Stimulated activated CD8-positive, alpha-beta memory T cell treated with anti-CD3 and anti-CD28 coated beads, Interleukin-12 subunit alpha, Interleukin-12 subunit beta, amount 100 ng/mL, for 4 hours (primary cell): ENCODE data around the gene BPIFA2.
"Not testable (repeated sequence)": the region's sequence is repeated elsewhere in the genome, so short reads cannot be mapped to it uniquely, and the experiment has no call there.

ENCODE experiments used
- DNase-seq: peaks from one replicate; pipeline ENCODE4 v3.0.0-alpha.2; 2020; ENCODE audit warnings: low read depth

Gene BPIFA2, protein sequence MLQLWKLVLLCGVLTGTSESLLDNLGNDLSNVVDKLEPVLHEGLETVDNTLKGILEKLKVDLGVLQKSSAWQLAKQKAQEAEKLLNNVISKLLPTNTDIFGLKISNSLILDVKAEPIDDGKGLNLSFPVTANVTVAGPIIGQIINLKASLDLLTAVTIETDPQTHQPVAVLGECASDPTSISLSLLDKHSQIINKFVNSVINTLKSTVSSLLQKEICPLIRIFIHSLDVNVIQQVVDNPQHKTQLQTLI

DNA sequence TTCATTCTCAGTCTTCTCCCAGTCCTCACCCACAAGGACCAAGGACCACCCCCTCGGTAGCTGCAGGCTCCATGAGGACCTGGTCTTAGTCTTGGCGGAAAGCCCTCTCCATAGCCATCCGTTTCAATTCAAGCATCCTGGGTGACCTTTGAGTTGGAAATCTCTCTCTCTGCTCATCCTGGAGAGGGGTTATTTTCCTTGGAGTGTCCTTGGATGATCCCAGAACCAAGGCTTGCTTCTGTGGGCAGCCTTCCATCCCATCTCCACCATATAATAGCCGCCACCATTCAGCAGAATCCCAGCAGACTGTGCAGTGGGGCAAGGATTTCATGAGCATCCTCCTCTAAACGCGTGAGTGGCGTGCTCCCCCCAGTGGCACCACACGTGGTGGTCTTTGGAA is at the start of gene BPIFA2:
Gene BPIFA2 (plus strand): TSS at position 301 of the 400 bp plus-strand sequence. CDS start 987 bp downstream, outside the sequence.
- DNase-seq = no peak

DNA sequence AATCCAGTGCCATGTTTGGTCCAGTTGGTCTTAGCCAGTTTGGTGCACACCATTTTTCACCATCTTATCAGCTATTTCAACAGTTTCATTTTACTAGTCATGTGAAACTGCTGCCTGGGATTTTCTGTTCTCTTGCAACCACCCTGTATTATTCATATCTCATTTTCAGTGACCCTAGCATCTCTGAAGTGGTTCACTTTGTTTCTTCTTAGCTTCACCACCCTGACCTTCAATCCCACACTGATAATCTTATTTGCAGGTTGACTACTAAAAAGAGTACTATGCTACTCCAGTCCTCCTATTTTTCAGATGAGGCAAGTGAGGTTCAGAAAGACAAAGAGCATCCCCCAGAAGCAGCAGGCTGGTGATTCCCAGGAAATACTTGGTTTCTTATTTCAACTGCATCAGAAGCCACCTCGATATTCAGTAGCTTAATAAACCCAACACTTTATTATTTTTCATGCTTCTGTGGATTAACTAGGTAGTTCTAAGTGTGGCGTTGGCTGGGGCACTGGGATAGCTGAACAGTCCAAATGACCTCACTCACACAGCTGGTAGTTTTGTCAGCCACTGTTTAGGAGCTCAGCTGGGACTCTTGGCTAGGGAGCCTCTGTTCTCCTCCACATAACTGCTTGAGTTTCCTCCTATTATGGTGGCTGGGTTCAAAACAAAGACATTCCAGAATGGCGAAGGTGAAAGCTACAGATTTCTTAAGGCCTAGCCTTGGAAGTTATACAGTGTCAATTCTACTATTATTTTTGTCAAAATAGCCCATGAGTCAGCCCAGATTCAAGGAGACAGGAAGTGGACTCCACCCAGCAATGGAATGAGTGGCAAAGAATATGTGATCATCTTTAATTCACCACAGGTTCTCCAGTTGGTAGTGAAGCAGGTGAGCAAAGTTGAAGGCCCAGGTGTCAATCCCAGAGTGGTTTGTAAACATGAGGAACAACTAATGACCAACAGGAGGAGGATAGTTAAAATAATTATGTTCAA is 47.9 kb upstream of the BPIFA2 start:
- DNase-seq = no peak

DNA sequence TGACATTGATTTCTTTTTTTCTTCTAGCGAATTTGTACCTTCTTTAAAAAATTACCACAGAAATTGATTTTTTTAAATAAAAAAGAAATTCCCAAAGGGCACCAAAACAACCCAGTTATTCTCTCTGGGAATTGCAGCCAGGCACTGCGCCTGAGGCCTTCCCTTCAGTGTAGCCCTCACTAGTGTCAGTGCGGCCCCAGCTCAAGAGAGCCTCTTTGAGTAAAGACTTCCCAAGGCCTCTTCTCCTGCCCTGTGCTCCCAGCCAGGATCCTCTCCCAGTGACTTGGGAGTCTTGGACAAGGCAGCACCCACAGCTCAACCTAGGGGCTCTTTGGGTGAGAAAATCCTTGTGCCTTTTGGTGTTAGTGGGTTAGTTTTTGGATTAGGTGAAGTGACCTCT is 47.0 kb upstream of the BPIFA2 start:
- no peak for DNase-seq

DNA sequence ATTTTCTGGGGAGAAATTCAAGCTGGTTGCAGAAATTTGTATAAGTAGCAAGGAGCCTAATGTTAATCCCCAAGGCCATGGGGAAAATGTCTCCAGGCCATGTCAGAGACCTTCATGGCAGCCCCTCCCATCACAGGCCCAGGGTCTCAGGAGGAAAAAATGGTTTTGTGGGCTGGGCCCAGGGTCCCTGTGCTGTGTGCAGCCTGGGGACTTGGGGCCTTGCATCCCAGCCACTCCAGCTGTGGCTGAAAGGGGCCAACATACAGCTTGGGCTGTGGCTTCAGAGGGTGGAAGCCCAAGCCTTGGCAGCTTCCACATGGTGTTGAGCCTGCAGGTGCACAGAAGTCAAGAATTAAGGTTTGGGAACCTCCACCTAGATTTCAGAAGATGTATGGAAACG is 45.7 kb upstream of the BPIFA2 start:
- not testable (repeated sequence) for DNase-seq

DNA sequence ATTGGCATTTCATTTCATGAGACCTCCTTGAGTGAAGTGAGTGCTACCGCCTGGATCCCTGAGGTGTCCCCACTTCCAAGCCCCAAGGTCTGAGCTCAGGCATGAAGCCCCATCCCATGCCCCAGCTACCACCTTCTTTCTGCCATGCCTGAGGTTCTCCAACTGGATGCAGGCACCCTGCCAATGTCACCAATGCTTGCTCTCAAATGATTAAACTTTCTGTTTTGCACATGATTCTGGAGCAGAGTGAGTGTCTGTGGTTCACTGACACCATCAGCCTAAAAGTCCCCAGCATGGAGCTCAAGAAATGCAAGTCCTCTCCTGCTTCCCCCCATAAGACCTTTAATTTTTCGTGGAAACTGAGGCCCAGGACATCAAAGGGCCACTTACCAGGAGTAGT is 43.7 kb upstream of the BPIFA2 start:
- DNase-seq = no peak

DNA sequence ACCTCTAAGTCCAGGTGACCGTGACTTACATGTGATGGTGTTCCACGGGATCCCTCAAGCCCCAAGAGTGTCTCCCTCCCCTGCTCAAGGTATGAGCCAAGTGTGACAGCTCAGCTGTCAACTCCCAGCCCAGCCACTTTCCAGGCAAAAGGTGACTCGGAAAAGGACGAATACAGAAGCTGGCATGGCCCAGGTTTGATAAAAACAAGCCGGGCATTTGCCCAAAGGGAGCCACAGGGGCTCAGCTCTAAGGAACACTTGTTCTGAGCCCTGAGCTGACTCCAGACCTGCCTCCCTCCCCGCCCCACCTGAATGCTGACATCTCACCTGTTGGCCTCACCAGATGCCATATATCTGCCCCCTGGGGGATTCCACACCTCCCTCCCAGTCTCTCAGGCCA is 43.0 kb upstream of the BPIFA2 start:
- no peak for DNase-seq

DNA sequence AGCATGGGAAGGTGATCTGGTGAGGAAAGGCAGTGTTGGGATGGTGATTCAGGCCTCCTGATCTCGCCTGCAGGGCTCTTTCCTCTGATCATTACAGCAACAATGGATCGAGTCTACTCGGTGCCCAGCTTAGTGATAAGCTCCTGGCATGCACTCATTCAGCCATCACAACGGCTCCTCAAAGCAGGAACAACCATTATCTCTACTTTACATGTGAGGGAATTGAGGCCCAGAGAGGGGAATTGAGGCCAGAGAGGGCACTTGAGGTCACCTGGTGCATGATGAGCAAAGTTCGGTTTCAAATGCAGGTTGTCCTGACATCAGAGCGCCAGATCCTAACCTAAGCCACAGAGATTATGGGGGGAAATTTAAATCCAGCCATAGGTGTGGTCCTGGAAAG is 42.0 kb upstream of the BPIFA2 start:
- DNase-seq = no peak

DNA sequence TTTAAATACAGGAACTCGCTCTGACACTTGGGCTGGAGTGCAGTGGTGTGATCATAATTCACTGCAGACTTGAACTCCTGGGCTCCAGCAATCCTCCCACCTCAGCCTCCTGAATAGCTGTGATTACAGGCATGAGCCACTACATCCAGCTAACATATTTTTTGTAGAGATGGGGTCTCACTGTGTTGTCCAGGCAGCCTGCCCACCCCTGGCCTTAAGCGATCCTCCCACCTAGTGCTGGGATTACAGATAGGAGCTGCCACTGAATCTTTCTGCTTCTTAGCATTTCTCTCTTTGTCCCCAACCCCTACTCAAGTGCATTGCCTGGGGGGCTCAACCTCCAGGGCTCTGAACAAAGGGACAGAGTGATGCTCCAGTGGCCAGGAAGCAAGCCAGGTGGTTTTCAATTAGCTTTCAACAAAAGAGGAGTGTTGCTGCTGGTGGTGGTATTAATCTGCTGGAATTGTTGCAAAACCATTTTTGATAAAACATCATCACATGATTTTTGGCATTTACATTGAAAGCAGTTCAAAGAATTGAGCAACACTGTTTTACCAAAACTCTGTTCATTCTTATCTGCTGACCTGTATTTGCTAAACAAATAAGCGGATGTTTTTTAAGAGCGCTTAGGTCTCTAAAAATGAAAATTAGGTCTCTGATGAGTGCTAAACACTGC is 40.4 kb upstream of the BPIFA2 start:
- DNase-seq = no peak

DNA sequence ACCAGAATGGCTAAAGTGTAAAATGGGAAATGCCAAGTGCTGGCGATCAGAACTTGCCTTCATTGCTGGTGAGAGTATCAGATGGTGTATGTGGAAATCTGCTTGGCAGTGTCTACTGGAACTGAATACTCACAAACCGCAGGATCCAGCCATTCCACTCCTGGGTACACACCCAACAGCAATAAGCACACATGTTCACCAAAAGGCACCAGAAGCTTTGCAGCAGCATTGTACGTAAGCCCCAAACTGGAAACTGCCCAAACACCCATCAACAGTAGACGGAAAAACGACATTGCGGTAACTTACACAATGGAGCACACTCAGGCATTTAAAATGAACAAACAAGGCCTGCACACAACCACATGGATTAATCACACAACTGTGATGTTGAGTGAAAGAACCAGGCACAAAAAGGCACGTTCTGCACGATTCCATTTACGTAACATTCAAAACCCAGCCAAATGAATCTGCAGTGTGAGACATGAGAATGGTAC is 37.3 kb upstream of the BPIFA2 start:
- DNase-seq = no peak

DNA sequence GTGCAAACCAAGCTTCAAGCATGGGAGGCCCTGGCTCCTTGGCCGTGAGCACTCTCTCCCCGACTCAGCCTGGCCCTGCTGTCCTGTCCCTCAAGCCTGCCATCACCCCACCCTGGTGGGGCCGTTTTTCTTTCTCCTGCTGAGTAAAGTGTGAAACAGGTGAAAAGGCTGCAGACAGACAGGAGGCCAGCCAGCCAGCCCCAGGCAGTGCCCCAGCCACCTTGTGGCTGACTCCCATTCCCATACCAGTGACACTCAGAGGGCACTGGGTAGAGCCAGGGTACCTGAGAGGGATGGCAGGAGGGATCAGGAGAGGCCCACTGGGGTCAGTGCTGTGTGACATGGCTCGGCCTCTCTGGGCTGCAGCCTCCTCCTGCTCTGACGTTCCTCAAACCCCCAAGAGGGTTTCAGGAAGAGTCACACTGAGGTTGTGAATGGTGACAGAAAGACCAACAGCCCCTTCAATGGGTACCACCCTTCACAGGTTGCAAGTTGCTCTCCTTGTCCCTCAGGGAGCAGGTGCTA is 35.9 kb upstream of the BPIFA2 start:
- DNase-seq = no peak

DNA sequence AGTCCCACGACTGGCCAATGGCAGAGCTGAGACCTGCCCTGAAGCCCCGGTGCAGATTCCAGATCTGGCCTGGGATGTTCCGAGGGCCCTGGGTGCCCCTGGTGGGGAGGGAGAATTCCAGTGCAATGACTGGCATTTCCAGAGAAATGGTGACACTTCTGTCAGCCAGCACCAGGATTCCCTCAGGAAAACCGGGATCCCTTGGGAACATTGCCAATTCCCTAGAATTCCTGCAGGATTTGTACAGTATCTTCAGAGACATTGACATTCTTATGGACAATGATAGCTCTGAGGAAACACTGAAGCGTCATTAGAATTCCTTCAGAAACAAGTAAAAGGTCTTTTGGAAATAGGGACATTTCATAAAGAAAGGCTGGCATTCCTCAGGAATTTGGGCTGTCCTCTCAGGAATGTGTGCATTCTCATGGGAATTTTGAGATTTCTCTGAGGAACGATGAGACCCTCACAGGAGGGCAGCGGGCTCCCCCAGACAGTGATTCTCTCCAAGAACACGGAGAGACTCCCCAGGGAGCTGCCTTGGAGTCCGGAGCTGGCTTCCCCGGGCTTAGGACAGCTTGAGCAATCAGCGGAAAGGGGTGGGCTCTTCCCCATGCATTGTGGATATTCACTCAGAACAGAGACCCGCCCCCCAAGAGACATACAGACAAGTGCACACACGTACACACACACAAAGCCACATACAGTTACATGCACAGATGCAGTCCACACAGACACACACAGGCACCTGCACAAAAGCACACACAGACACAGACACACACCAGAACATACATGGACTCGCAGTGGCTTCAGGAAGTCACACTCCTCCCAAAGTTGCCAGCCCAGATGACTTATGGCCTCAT is 35.2 kb upstream of the BPIFA2 start:
- DNase-seq = no peak

DNA sequence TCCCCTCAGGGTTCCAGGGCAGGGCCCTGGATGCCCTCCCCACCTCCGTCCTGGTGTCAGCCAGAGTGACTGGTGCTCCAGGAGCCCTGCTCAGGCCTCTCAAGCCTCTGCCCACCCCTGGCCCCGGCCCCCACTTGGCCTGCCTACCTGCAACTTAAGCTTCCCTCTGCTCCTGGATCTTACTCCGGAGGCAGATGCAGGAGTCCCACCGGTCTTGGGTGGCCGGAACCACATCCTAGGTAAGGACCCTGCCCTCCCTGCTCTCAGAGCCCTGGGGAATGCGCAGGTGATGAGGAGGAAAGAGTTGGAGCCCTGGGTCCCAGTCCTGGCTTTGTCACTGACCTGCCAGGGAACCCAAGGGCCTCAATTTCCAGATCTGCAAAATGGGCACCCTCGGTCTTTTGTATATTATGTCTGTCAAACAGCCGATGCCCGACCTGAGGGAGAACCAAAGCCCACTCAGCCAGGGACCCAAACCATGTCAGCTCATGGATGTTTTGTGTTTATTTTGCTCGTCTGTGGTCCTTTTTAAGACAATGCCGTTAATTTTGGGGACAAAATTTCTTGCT is 34.5 kb upstream of the BPIFA2 start:
- DNase-seq = no peak

DNA sequence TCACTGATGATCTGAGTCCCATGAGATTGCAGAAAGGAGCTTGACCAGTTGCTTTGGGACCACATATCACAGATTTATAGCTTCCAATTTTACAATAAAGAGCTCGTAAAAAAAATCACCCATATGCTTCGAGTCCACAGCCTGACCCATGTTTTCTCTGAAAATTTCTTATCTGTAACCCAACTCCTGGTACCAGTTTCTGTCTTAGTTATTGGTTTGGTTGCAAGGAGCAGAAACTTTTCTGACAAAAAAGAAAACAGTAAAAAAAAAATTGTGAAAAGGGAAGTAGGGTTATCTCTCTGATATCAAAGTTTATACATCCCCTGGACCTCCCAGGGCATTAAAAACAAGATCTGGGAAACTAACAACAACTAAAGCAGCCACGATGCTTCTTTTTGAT is 30.8 kb upstream of the BPIFA2 start:
- DNase-seq = no peak

DNA sequence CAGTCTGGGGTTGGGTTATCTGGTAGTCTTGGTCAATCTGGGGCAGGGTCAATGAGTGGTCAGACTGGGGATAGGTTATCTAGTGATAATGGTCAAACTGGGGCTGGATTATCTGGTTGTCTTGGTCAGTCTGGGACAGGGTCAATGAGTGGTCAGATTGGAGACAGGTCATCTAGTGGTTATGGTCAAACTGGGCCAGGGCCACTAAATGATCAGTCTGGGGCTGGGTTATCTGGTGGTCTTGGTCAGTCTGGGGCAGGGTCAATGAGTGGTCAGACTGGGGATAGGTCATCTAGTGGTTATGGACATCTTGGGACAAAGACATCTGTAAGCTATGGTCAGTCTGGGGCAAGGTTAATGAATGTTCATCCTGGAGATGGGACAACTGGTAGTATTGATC is 28.5 kb upstream of the BPIFA2 start:
- DNase-seq = no peak

DNA sequence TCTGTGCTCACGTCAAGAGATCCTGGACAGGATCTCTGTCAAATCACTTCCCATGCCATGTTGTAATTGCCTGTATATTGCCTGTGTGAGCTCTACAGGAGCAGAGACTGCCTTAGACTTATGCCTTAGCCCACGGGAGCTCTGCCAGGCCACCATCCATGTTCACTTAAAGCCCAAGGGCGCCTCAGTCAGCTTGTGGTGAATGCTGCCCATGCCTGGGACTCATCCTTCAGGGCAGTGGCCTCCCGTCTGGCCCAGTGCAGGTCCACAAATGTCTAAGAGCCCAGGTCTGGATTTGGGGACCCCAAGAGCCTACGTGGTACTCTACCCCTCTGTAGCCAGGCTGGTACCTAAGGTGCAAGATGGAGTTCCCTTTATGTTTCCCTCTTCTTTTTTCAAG is 22.4 kb upstream of the BPIFA2 start:
- no peak for DNase-seq

DNA sequence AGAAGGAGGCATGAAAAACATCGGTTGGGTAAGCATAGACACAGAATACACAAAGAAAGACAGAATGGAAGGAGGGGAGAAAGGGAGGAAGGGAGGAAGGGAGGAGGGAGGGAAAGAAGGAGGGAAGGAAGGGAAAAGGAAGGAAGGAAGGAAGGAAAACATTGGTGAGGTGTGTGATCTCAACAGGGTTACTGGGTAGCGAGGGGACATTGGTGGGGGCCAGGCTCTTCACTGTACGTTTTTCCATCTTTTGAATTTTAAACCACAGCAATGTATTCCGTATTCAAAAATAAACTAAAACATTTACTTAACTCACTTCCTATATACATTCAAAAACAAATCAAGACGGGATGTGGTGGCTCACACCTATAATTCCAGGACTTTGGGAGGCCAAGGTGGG is 20.7 kb upstream of the BPIFA2 start:
- no peak for DNase-seq

DNA sequence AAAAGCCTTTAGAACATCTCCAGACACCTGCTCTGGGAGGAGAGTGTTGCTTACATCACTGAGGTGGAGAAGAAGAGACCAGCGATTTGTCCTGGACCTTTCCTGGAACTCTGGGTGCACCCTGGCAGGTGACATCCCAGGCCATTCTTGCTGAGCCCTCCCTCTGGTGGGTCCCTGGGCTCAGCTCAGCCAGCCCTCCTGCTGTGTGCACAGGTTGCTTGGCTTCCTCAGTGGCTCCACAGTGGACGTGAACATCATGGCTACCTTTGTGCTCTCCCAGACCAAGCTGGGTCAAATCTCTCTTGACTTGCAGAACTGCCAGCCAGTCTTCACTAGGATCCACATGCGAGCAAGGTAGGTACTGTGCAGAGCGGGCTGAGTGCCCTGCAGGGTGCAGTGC is 19.9 kb upstream of the BPIFA2 start:
- DNase-seq = no peak

DNA sequence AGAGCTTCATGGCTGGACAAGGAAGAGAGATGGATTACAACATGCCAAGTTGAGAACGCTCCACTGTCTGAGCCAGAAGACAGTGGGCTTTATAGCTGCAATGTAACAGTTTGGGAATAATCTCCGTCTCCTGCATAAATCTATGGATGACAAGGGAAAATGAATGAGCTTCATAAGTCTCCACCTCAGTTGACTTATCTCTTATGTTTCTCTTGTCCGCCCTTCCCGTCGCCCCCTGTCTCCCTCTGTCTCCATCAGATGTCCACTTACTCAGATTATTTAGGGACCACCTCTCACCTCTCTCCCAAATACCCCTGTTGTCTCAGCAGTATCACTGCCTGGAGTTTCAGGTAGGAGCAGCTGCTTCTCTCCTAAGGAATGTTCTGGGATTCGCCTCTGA is 13.7 kb upstream of the BPIFA2 start:
- no peak for DNase-seq

DNA sequence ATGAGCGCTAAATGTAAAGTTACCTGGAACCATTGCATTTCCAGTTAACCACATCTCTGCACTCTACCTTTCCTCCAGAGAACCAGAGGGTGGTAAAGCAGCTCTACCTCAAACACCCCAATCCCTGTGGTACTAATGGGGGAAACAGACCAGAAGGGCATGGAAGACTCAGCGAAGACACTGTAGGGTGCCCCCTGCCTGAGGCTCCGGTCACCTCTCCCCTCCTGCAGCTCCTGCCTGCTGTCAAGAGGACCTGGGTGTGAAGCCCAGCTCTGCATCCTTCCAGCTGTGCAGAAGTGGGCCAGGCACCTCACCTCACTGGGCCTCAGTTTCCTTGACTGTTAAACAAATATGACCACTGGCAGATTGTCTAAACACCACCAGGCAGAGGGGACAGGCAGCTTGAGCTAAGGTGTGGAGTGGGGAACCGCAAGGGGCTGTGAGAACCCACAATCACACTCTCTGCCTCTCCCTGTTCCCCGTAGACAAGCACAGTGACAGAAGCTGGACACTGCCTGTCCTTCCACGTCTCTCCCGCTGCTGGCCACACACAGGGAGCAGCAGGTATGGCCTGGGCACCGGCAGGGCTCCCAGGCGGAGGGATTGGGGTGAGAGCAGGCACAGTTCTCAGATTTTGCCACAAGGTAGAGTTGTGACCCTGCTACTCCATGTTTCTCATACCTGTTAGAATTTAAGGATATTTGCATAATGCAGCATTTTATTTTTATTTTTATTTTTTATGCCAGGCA is 9.1 kb upstream of the BPIFA2 start:
- DNase-seq = no peak

DNA sequence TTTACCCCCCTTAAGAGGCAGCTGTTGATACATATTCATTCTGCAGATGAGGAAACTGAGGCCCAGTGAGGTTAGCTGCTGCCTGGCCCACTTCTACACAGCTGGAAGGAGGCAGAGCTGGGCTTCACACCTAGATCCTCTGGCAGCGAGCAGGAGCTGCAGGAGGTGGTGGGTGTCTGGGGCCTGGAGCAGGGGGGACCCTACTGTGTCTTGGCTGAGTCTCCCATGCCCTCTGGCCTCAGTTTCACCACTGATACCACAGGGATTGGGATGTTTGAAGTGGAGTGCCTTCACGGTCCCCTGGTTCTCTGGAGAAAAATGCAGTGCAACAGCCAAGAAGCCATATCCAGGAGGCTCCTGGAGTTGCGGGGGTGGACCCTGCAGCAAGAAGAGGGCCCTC is 8.2 kb upstream of the BPIFA2 start:
- no peak for DNase-seq
